ENCODE results near the gene FASN. TPM values are rescaled to one million over a fixed set of nuclear protein-coding genes. Genes with fewer than 3 reads are reported as not detected.

The FASN gene
- total RNA-seq, 1 experiment from 2014 or later = 956 TPM

DNA sequence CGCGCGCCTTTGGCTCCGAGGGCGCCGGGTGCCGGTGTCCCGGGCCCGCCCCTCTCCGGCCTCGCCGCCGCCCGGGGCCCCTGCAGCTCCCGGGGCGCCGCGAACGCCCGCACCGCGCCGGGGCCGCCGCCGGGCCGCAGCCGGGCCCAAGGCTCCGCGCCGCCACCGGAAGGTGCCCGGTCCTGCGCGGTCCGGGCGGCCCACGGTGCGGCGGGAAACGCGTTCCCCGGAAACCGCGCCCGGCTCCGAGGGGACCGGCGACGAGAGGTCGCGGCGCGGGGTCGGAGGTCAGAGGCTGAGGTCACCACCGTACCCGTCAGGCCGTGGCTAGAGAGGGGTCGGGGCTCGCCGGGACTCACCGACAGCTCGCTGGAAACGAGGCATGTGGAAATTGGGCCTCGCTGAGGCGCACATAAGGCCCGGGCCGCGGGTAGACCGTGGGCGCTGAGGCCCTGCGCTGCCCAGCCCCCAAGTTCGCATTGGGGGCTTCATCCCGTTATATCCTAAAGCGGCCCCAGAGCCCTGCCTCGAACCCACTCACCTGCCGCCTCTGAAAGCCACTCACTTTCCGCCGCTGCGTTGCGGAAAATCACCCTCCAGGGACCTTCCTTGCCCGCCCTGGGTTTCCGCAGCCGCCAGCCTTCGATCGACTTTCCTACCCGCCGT is 32.3 kb downstream of the FASN start, which contains the start of gene DUS1L:
Gene DUS1L (minus strand): TSS at position 167 of the 666 bp plus-strand sequence. CDS start 745 bp downstream, outside the sequence.
- DNase-seq (ENCODE audit: low read depth, low spot score) (no peak), ATAC-seq (peak; percentile 83)
- POLR2A ChIA-PET = no interaction called here
- Histone ChIP-seq H3K4me3 (ENCODE audit: low read depth in 2 of 2, low read length in 2 of 2) (peak within 1 kb of the TSS; percentile 77 to 88), H3K27ac (ENCODE audit: low read length) (peak within 1 kb of the TSS; percentile 92), H3K4me1 (ENCODE audit: control insufficient read depth, insufficient read depth, low read length) (peaks cover 17% of the 10 kb centered on the region), H3K27me3 (ENCODE audit: control insufficient read depth, insufficient read depth, low read length) (no peaks in the 10 kb centered on the region), H3K36me3 (ENCODE audit: control insufficient read depth, insufficient read depth, low read length) (peaks cover 3% of the 10 kb centered on the region; the same call in 1 of the 2 replicates), H3K9me3 (ENCODE audit: control insufficient read depth, insufficient read depth, low read depth, low read length) (no peaks in the 10 kb centered on the region)
- CTCF ChIA-PET = no interaction called here
- no TSS peak for BruUV-seq (replicated peaks)
- intact Hi-C loops (cut with micrococcal nuclease; ENCODE audit: unreplicated experiment) = no loop called here
- peak; percentile 61; the same call in 1 of the 2 replicates for TF ChIP-seq POLR2AphosphoS5 (IDR thresholded peaks at IDR 0.05; ENCODE audit: low read depth, low read length)
- TF ChIP-seq SIN3A (IDR thresholded peaks at IDR 0.05; ENCODE audit: borderline replicate concordance, insufficient read depth, low read depth, low read length) = no peak
- TF ChIP-seq, protein P1, sequence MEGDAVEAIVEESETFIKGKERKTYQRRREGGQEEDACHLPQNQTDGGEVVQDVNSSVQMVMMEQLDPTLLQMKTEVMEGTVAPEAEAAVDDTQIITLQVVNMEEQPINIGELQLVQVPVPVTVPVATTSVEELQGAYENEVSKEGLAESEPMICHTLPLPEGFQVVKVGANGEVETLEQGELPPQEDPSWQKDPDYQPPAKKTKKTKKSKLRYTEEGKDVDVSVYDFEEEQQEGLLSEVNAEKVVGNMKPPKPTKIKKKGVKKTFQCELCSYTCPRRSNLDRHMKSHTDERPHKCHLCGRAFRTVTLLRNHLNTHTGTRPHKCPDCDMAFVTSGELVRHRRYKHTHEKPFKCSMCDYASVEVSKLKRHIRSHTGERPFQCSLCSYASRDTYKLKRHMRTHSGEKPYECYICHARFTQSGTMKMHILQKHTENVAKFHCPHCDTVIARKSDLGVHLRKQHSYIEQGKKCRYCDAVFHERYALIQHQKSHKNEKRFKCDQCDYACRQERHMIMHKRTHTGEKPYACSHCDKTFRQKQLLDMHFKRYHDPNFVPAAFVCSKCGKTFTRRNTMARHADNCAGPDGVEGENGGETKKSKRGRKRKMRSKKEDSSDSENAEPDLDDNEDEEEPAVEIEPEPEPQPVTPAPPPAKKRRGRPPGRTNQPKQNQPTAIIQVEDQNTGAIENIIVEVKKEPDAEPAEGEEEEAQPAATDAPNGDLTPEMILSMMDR (IDR thresholded peaks at IDR 0.05) = no peak
- TF ChIP-seq TCF7L2 (IDR thresholded peaks at IDR 0.05; ENCODE audit: low read depth, low read length) = peak; percentile 54; the same call in 1 of the 2 replicates
- TF ChIP-seq, protein P2, sequence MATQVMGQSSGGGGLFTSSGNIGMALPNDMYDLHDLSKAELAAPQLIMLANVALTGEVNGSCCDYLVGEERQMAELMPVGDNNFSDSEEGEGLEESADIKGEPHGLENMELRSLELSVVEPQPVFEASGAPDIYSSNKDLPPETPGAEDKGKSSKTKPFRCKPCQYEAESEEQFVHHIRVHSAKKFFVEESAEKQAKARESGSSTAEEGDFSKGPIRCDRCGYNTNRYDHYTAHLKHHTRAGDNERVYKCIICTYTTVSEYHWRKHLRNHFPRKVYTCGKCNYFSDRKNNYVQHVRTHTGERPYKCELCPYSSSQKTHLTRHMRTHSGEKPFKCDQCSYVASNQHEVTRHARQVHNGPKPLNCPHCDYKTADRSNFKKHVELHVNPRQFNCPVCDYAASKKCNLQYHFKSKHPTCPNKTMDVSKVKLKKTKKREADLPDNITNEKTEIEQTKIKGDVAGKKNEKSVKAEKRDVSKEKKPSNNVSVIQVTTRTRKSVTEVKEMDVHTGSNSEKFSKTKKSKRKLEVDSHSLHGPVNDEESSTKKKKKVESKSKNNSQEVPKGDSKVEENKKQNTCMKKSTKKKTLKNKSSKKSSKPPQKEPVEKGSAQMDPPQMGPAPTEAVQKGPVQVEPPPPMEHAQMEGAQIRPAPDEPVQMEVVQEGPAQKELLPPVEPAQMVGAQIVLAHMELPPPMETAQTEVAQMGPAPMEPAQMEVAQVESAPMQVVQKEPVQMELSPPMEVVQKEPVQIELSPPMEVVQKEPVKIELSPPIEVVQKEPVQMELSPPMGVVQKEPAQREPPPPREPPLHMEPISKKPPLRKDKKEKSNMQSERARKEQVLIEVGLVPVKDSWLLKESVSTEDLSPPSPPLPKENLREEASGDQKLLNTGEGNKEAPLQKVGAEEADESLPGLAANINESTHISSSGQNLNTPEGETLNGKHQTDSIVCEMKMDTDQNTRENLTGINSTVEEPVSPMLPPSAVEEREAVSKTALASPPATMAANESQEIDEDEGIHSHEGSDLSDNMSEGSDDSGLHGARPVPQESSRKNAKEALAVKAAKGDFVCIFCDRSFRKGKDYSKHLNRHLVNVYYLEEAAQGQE (IDR thresholded peaks at IDR 0.05; ENCODE audit: insufficient read depth in 1 of 2, low read depth in 2 of 2, low read length in 1 of 2) = no peak
- in situ Hi-C loops (cut with HindIII; ENCODE audit: low pct_unique_long_range_greater_than_20kb, low sequenced_read_pairs) = no loop called here

DNA sequence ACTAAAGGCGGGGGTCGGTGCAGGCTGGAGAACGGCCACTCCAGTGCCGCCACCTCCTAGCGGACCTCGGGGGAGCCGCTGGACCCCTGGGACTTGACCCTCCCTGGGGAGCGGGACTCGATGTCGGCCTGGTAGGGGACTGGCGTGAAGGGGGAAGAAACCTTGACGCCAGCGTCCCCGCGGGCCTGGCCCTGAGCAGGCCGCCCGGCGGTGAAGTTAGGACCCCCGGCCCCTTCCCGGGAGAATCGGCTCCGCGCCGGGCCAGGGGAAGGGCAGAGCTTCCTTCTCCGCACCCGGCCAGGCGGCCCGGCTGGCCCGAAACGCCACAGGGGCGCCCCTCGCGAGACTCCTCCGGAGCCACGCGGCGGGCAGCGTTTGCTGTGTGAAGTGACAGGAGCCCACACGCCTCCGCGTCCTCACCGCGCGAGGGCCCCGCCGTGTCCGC is 32.8 kb downstream of the FASN start:
- ChIA-PET CTCF (no interaction called here), POLR2A (no interaction called here)
- Histone ChIP-seq H3K36me3 (ENCODE audit: control insufficient read depth, insufficient read depth, low read length) (peaks cover 3% of the 10 kb centered on the region; the same call in 1 of the 2 replicates), H3K4me3 (ENCODE audit: low read depth in 2 of 2, low read length in 2 of 2) (peak overlapping the region; percentile 77 to 88), H3K27ac (ENCODE audit: low read length) (peak overlapping the region; percentile 90), H3K4me1 (ENCODE audit: control insufficient read depth, insufficient read depth, low read length) (peaks cover 17% of the 10 kb centered on the region), H3K9me3 (ENCODE audit: control insufficient read depth, insufficient read depth, low read depth, low read length) (no peaks in the 10 kb centered on the region), H3K27me3 (ENCODE audit: control insufficient read depth, insufficient read depth, low read length) (no peaks in the 10 kb centered on the region)
- no TSS peak for BruUV-seq (replicated peaks)
- intact Hi-C loops (cut with micrococcal nuclease; ENCODE audit: unreplicated experiment) (no loop called here), in situ Hi-C loops (cut with HindIII; ENCODE audit: low pct_unique_long_range_greater_than_20kb, low sequenced_read_pairs) (no loop called here)
- peak; percentile 32 for ATAC-seq
- TF ChIP-seq SIN3A (IDR thresholded peaks at IDR 0.05; ENCODE audit: borderline replicate concordance, insufficient read depth, low read depth, low read length) (no peak), POLR2AphosphoS5 (IDR thresholded peaks at IDR 0.05; ENCODE audit: low read depth, low read length) (no peak), TCF7L2 (IDR thresholded peaks at IDR 0.05; ENCODE audit: low read depth, low read length) (no peak)
- TF ChIP-seq, protein P2 (IDR thresholded peaks at IDR 0.05; ENCODE audit: insufficient read depth in 1 of 2, low read depth in 2 of 2, low read length in 1 of 2) = no peak
- TF ChIP-seq, protein P1 (IDR thresholded peaks at IDR 0.05) = no peak
- DNase-seq (ENCODE audit: low read depth, low spot score) = no peak

All from Panc1 (cell line).